ENCODE data around the gene TNPO2. TPM values are rescaled to one million over a fixed set of nuclear protein-coding genes. Genes with fewer than 3 reads are reported as not detected.

The TNPO2 gene
- total RNA-seq (2013): 5.1 TPM
- polyA plus RNA-seq (10 to 100 TPM in 1 of 3 donors, under 1 TPM in 2; 0.28 to 45.2 (median 0.52) TPM), polyA minus RNA-seq (15.8 and 22.7 TPM in 2 replicates), total RNA-seq (16.1 to 53.3 (median 22.2) reads per million in 11 experiments)

DNA sequence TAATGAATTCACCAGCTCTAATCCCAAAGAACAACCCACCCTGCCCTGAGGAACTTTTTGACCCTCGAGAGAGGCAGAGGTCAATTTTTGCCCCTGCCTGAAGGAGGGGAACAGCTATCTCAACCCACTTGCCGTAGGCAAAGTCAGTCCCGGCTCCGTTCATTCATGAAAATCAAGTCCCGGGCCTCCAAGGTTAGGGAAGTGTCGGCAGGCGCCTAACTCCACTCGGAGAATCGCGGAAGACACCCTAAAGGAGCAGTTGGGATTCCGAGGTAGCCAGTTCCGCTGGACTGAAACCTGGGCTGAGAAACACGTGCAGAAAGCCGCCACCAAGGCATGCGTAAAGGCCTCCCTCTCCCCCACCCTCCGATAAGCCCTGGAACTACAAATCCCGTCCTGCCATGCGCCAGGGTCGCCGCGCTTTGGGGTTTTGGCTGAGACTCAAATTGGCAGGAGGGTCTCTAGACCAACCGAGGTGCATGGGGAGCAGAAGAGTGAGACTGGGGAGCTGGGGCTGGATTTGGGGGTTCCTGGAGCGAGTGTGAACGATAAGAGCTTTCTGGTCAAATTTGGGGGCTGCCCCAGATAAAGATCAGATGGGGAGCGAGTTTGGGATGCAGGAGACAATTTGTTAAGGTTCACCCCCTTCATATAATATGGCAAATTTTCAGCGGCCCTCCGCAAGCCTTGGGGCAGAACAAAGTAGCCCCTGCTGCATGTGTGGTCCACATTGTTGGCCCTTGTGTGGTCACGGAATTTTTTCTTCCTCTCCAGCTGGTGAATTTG, at the start of gene TNPO2:
TNPO2 (minus strand) TSS at position 292 of the 786 bp plus-strand sequence. CDS start 2,955 bp downstream, outside the sequence.
- peak in 2 of 3 donors; percentile 35 to 56 for DNase-seq
- WGBS (ENCODE audit: insufficient coverage): 2% methylated on average over 21 of the region's 28 CpGs
- H3K4me1 Mint-ChIP-seq: peaks cover 37% of the 10 kb centered on the region
- H2AFZ ChIP-seq (ENCODE audit: insufficient read depth, low read depth, low read length, poor library complexity, severe bottlenecking): peak within 1 kb of the TSS; percentile 95
- H3K27ac ChIP-seq (ENCODE audit: low read depth in 1 of 2, low read length in 2 of 2): peak within 1 kb of the TSS; percentile 19 to 51
- H3K27me3 ChIP-seq (ENCODE audit: control insufficient read depth in 2 of 2, insufficient read depth in 2 of 2, low read length in 2 of 2): no peaks in the 10 kb centered on the region
- H3K4me3 Mint-ChIP-seq: peak within 1 kb of the TSS; percentile 85 to 95
- H4K20me1 ChIP-seq (ENCODE audit: insufficient read depth, low read length): peaks cover 2% of the 10 kb centered on the region
- H3K27ac Mint-ChIP-seq: peak within 1 kb of the TSS; percentile 80 to 92 (median 86)
- H3K36me3 ChIP-seq (replicated peaks in 1 of 2; ENCODE audit: control insufficient read depth in 1 of 2, insufficient read depth in 2 of 2, low read length in 2 of 2): peaks cover 14 to 18% of the 10 kb centered on the region in 2 donors
- TF ChIP-seq, protein P1, sequence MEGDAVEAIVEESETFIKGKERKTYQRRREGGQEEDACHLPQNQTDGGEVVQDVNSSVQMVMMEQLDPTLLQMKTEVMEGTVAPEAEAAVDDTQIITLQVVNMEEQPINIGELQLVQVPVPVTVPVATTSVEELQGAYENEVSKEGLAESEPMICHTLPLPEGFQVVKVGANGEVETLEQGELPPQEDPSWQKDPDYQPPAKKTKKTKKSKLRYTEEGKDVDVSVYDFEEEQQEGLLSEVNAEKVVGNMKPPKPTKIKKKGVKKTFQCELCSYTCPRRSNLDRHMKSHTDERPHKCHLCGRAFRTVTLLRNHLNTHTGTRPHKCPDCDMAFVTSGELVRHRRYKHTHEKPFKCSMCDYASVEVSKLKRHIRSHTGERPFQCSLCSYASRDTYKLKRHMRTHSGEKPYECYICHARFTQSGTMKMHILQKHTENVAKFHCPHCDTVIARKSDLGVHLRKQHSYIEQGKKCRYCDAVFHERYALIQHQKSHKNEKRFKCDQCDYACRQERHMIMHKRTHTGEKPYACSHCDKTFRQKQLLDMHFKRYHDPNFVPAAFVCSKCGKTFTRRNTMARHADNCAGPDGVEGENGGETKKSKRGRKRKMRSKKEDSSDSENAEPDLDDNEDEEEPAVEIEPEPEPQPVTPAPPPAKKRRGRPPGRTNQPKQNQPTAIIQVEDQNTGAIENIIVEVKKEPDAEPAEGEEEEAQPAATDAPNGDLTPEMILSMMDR (IDR thresholded peaks at IDR 0.05): no peak
- peak within 1 kb of the TSS; percentile 87 for H3K4me2 ChIP-seq (replicated peaks; ENCODE audit: extremely low read depth, low read length, poor library complexity, severe bottlenecking)
- H3K79me2 ChIP-seq (ENCODE audit: insufficient read depth, low read length): peaks cover 38% of the 10 kb centered on the region
- peaks cover 34 to 39% of the 10 kb centered on the region in 2 donors for H3K4me1 ChIP-seq (ENCODE audit: control insufficient read depth in 1 of 2, insufficient read depth in 2 of 2, low read length in 2 of 2)
- peak within 1 kb of the TSS; percentile 89 for H3K9ac ChIP-seq (ENCODE audit: insufficient read depth, low read length, poor library complexity, severe bottlenecking)
- no peaks in the 10 kb centered on the region for H3K9me3 ChIP-seq (replicated peaks in 1 of 2; ENCODE audit: control insufficient read depth in 1 of 2, insufficient read depth in 1 of 2, low read length in 2 of 2)
- peaks cover 0 to 3% (median 0%) of the 10 kb centered on the region in 3 donors for H3K27me3 Mint-ChIP-seq (ENCODE audit: low read depth in 3 of 3)
- H3K9me3 Mint-ChIP-seq: peaks cover 0 to 2% (median 0%) of the 10 kb centered on the region in 7 donors
- peaks cover 12 to 25% of the 10 kb centered on the region in 2 donors for H3K36me3 Mint-ChIP-seq
- peak within 1 kb of the TSS; percentile 49 to 79 (median 62) for H3K4me3 ChIP-seq (replicated peaks in 1 of 3; ENCODE audit: low read depth in 2 of 3, low read length in 3 of 3)
- intact Hi-C loops (cut with micrococcal nuclease): loop anchor here in 1 of 2 donors (2.0 kb wide), 1 partner anchor 13 kb away; the partner anchor contains the start of gene GET3

GRCh38 chr19:12772323-12772722, 48.6 kb upstream of the TNPO2 start:
- 85% methylated on average over 2 of the region's 4 CpGs for WGBS (ENCODE audit: insufficient coverage)
- Mint-ChIP-seq H3K27me3 (ENCODE audit: low read depth in 3 of 3) (peaks cover 2 to 5% (median 3%) of the 10 kb centered on the region in 3 donors), H3K4me3 (no peak overlapping the region), H3K4me1 (peaks cover 15% of the 10 kb centered on the region), H3K27ac (peak overlapping the region in 1 of 7 donors; percentile 26), H3K9me3 (no peaks in the 10 kb centered on the region), H3K36me3 (peaks cover 12 to 25% of the 10 kb centered on the region in 2 donors)
- Histone ChIP-seq H4K20me1 (ENCODE audit: insufficient read depth, low read length) (peaks cover 2% of the 10 kb centered on the region), H2AFZ (ENCODE audit: insufficient read depth, low read depth, low read length, poor library complexity, severe bottlenecking) (no peak overlapping the region), H3K79me2 (ENCODE audit: insufficient read depth, low read length) (peaks cover 7% of the 10 kb centered on the region), H3K4me2 (replicated peaks; ENCODE audit: extremely low read depth, low read length, poor library complexity, severe bottlenecking) (no peak overlapping the region), H3K9ac (ENCODE audit: insufficient read depth, low read length, poor library complexity, severe bottlenecking) (no peak overlapping the region), H3K9me3 (replicated peaks in 1 of 2; ENCODE audit: control insufficient read depth in 1 of 2, insufficient read depth in 1 of 2, low read length in 2 of 2) (no peaks in the 10 kb centered on the region), H3K27ac (ENCODE audit: low read depth in 1 of 2, low read length in 2 of 2) (no peak overlapping the region), H3K4me1 (ENCODE audit: control insufficient read depth in 1 of 2, insufficient read depth in 2 of 2, low read length in 2 of 2) (peaks cover 17 to 22% of the 10 kb centered on the region in 2 donors), H3K4me3 (replicated peaks in 1 of 3; ENCODE audit: low read depth in 2 of 3, low read length in 3 of 3) (no peak overlapping the region), H3K27me3 (ENCODE audit: control insufficient read depth in 2 of 2, insufficient read depth in 2 of 2, low read length in 2 of 2) (no peaks in the 10 kb centered on the region), H3K36me3 (replicated peaks in 1 of 2; ENCODE audit: control insufficient read depth in 1 of 2, insufficient read depth in 2 of 2, low read length in 2 of 2) (no peaks in the 10 kb centered on the region)
- intact Hi-C loops (cut with micrococcal nuclease): no loop called here
- DNase-seq: no peak
- TF ChIP-seq, protein P1 (IDR thresholded peaks at IDR 0.05): no peak
